HL-60 (cell line): ENCODE measurements around the gene LIMK2.

Source experiments
- CTCF ChIP-seq: IDR thresholded peaks from one replicate; pipeline ENCODE4 v1.5.1; 2011; ENCODE audit warnings: low read length, control low read depth, inconsistent platforms; ENCODE audit not compliant: insufficient read depth
- REST ChIP-seq: IDR thresholded peaks from 2 replicates; pipeline ENCODE4 v1.6.1; 2012; ENCODE audit warnings: low read depth; ENCODE audit not compliant: insufficient replicate concordance

GRCh38 chr22:31248965-31249958, 37.2 kb downstream of the LIMK2 start:
- TF ChIP-seq REST (no peak), CTCF (no peak)
